Mesenchymal stem cell (in vitro differentiated cells and primary cell): ENCODE measurements around the gene CELA3B.
"Not testable (repeated sequence)": the region's sequence is repeated elsewhere in the genome, so short reads cannot be mapped to it uniquely, and the experiment has no call there.

Source experiments
- DNase-seq: peaks from one replicate; pipeline ENCODE4 v3.0.0-alpha.2; 2013
- H2AFZ ChIP-seq: one replicate; pipeline ENCODE4 v1.6.1; 2013; ENCODE audit warnings: low read depth, mild to moderate bottlenecking, control low read depth, inconsistent platforms, low read length, moderate library complexity
- H2AK5ac ChIP-seq: 2 replicates; pipeline ENCODE4 v1.6.1; 2013; ENCODE audit warnings: low read length, moderate library complexity, mild to moderate bottlenecking, inconsistent platforms; ENCODE audit not compliant: severe bottlenecking
- H2BK120ac ChIP-seq: one replicate; pipeline ENCODE4 v1.6.1; 2013; ENCODE audit warnings: low read depth, mild to moderate bottlenecking, inconsistent platforms, low read length, moderate library complexity
- H2BK12ac ChIP-seq, 2 experiments: one replicate each; pipeline ENCODE4 v1.6.1; 2013; ENCODE audit warnings: inconsistent platforms in 2 of 2, low read length in 2 of 2, mild to moderate bottlenecking in 2 of 2, moderate library complexity in 2 of 2, control low read depth in 1 of 2
- H2BK15ac ChIP-seq: one replicate; pipeline ENCODE4 v1.6.1; 2013; ENCODE audit warnings: mild to moderate bottlenecking, low read depth, inconsistent platforms; ENCODE audit not compliant: poor library complexity, severe bottlenecking
- H2BK5ac ChIP-seq: 2 replicates; pipeline ENCODE4 v1.6.1; 2013; ENCODE audit warnings: low read depth, mild to moderate bottlenecking, low read length, control low read depth, inconsistent platforms; ENCODE audit not compliant: poor library complexity, severe bottlenecking
- H3K14ac ChIP-seq, 2 experiments: one replicate each; pipeline ENCODE4 v1.6.1; 2013; ENCODE audit warnings: inconsistent platforms in 2 of 2, low read length in 2 of 2, control low read depth in 1 of 2, mild to moderate bottlenecking in 1 of 2, moderate library complexity in 1 of 2
- H3K18ac ChIP-seq, 2 experiments: one replicate each; pipeline ENCODE4 v1.6.1; 2013; ENCODE audit warnings: inconsistent platforms in 2 of 2, low read length in 2 of 2, control low read depth in 1 of 2, low read depth in 1 of 2, mild to moderate bottlenecking in 1 of 2
- H3K23ac ChIP-seq, 2 experiments: one replicate each; pipeline ENCODE4 v1.6.1; 2013; ENCODE audit warnings: inconsistent platforms in 2 of 2, low read length in 2 of 2, mild to moderate bottlenecking in 2 of 2, moderate library complexity in 2 of 2, control low read depth in 1 of 2
- H3K27ac ChIP-seq: 2 replicates; pipeline ENCODE4 v1.5.1; 2013; ENCODE audit warnings: mild to moderate bottlenecking, moderate library complexity, low read length, control low read depth, inconsistent platforms; ENCODE audit not compliant: poor library complexity, severe bottlenecking
- H3K27me3 ChIP-seq, 2 experiments: 2 replicates each; pipeline versions ENCODE4 v1.6.1 to v1.7.0; 2013; ENCODE audit warnings: low read length in 2 of 2, mild to moderate bottlenecking in 2 of 2, moderate library complexity in 2 of 2, control low read depth in 1 of 2, inconsistent platforms in 1 of 2; ENCODE audit not compliant: control insufficient read depth in 1 of 2, insufficient read depth in 1 of 2
- H3K36me3 ChIP-seq, 2 experiments: 2 replicates each; pipeline versions ENCODE4 v1.6.1 to v1.7.0; 2013; ENCODE audit warnings: low read length in 2 of 2, control low read depth in 1 of 2, inconsistent platforms in 1 of 2, low read depth in 1 of 2, mild to moderate bottlenecking in 1 of 2; ENCODE audit not compliant: insufficient read depth in 2 of 2, control insufficient read depth in 1 of 2
- H3K4ac ChIP-seq, 2 experiments: one replicate each; pipeline ENCODE4 v1.6.1; 2013; ENCODE audit warnings: inconsistent platforms in 2 of 2, low read length in 2 of 2, mild to moderate bottlenecking in 2 of 2, moderate library complexity in 2 of 2, control low read depth in 1 of 2, low read depth in 1 of 2
- H3K4me1 ChIP-seq: 2 replicates; pipeline ENCODE4 v1.6.1; 2013; ENCODE audit warnings: low read depth, low read length, control low read depth; ENCODE audit not compliant: control insufficient read depth, insufficient read depth
- H3K4me2 ChIP-seq: 2 replicates; pipeline ENCODE4 v1.6.1; 2013; ENCODE audit warnings: low read length, mild to moderate bottlenecking, inconsistent platforms; ENCODE audit not compliant: poor library complexity, severe bottlenecking
- H3K4me3 ChIP-seq, 2 experiments: 2 replicates each; pipeline versions ENCODE4 v1.5.1 to v1.7.0; 2013; ENCODE audit warnings: low read length in 2 of 2, mild to moderate bottlenecking in 2 of 2, control low read depth in 1 of 2, low read depth in 1 of 2; ENCODE audit not compliant: insufficient read depth in 1 of 2
- H3K79me1 ChIP-seq: replicated peaks from 2 replicates; pipeline ENCODE4 v1.6.1; 2013; ENCODE audit warnings: mild to moderate bottlenecking, control low read depth, low read length, inconsistent platforms; ENCODE audit not compliant: poor library complexity, severe bottlenecking
- H3K9ac ChIP-seq: 2 replicates; pipeline ENCODE4 v1.7.0; 2013; ENCODE audit warnings: mild to moderate bottlenecking, low read length, moderate library complexity
- H3K9me3 ChIP-seq: 2 replicates; pipeline ENCODE4 v1.7.0; 2013; ENCODE audit warnings: mild to moderate bottlenecking, low read length; ENCODE audit not compliant: control insufficient read depth
- H4K8ac ChIP-seq: one replicate; pipeline ENCODE4 v1.6.1; 2013; ENCODE audit warnings: inconsistent platforms, mild to moderate bottlenecking, low read length, moderate library complexity
- H4K91ac ChIP-seq: one replicate; pipeline ENCODE4 v1.6.1; 2013; ENCODE audit warnings: mild to moderate bottlenecking, low read length, inconsistent platforms
- WGBS: methylation state at CpG from one replicate; pipeline ENCODE4 v1.1.7; 2013; ENCODE audit warnings: mixed read lengths; 5-methylcytosine and 5-hydroxymethylcytosine counted together

Gene CELA3B

GRCh38 chr1:22014575-22015206 is 37.9 kb downstream of the CELA3B start:
- H2BK12ac ChIP-seq, H3K23ac ChIP-seq, H2BK120ac ChIP-seq, H2AFZ ChIP-seq, H3K9ac ChIP-seq, H3K4me3 ChIP-seq, H3K9me3 ChIP-seq, H3K4ac ChIP-seq, H3K4me2 ChIP-seq, H3K14ac ChIP-seq, H3K27me3 ChIP-seq, H3K36me3 ChIP-seq, H3K79me1 ChIP-seq, H3K18ac ChIP-seq, H2BK5ac ChIP-seq, H4K91ac ChIP-seq, H3K27ac ChIP-seq, H2AK5ac ChIP-seq, H3K4me1 ChIP-seq, DNase-seq, H4K8ac ChIP-seq, H2BK15ac ChIP-seq: not testable (repeated sequence)
- WGBS = 93% methylated on average over 12 of the region's 13 CpGs

GRCh38 chr1:22018583-22019559 is 42.0 kb downstream of the CELA3B start:
- no peak overlapping the region for H3K23ac ChIP-seq
- peak overlapping the region in 1 of 2 experiments; percentile 54 for H2BK12ac ChIP-seq
- no peak overlapping the region for H4K91ac ChIP-seq
- H3K4me3 ChIP-seq = no peak overlapping the region
- H3K27ac ChIP-seq = peak overlapping the region; percentile 28
- H3K18ac ChIP-seq = peak overlapping the region in 1 of 2 experiments; percentile 11
- H3K9me3 ChIP-seq = no peaks in the 10 kb centered on the region
- 33% methylated on average over 7 of the region's 10 CpGs for WGBS
- H3K4me2 ChIP-seq = no peak overlapping the region
- H3K9ac ChIP-seq = peak overlapping the region; percentile 27
- H2BK5ac ChIP-seq = no peak overlapping the region
- H3K14ac ChIP-seq = peak overlapping the region in 1 of 2 experiments; percentile 59
- no peaks in the 10 kb centered on the region for H3K27me3 ChIP-seq
- H2BK120ac ChIP-seq = no peak overlapping the region
- no peak overlapping the region for H3K4ac ChIP-seq
- H3K4me1 ChIP-seq = peaks cover 5% of the 10 kb centered on the region
- H4K8ac ChIP-seq = no peak overlapping the region
- H2AFZ ChIP-seq = no peak overlapping the region
- no peak overlapping the region for H2BK15ac ChIP-seq
- no peaks in the 10 kb centered on the region for H3K36me3 ChIP-seq
- no peak overlapping the region for H2AK5ac ChIP-seq
- H3K79me1 ChIP-seq = peaks cover 2% of the 10 kb centered on the region
- DNase-seq = peak; percentile 90

GRCh38 chr1:22021061-22021460 is 44.2 kb downstream of the CELA3B start:
- no peak overlapping the region for H4K91ac ChIP-seq
- H2BK120ac ChIP-seq = no peak overlapping the region
- peaks cover 14% of the 10 kb centered on the region for H3K4me1 ChIP-seq
- 99% methylated on average over 6 of the region's 6 CpGs for WGBS
- H2BK5ac ChIP-seq = no peak overlapping the region
- H2BK15ac ChIP-seq = no peak overlapping the region
- no peak overlapping the region for H2AK5ac ChIP-seq
- H3K4me2 ChIP-seq = no peak overlapping the region
- no peak overlapping the region for H3K4me3 ChIP-seq
- H3K9ac ChIP-seq = no peak overlapping the region
- no peak overlapping the region for H3K27ac ChIP-seq
- no peak overlapping the region for H4K8ac ChIP-seq
- no peak overlapping the region for H3K23ac ChIP-seq
- no peaks in the 10 kb centered on the region for H3K27me3 ChIP-seq
- H3K36me3 ChIP-seq = no peaks in the 10 kb centered on the region
- H2AFZ ChIP-seq = no peak overlapping the region
- DNase-seq = no peak
- no peak overlapping the region for H2BK12ac ChIP-seq
- H3K9me3 ChIP-seq = no peaks in the 10 kb centered on the region
- H3K79me1 ChIP-seq = peaks cover 2% of the 10 kb centered on the region
- no peak overlapping the region for H3K4ac ChIP-seq
- H3K18ac ChIP-seq = no peak overlapping the region
- H3K14ac ChIP-seq = no peak overlapping the region
